GM19328 (cell line): ENCODE measurements around the gene OSBP.

Experiments used
- ATAC-seq: cut with Tn5 transposase; IDR thresholded peaks from one replicate; pipeline ENCODE4 v1.9.1; 2021; ENCODE audit warnings: mild to moderate bottlenecking, moderate library complexity; ENCODE audit not compliant: unreplicated experiment

Gene OSBP

GRCh38 chr11:59610289-59610688 is 5.3 kb downstream of the OSBP start:
- ATAC-seq = no peak

- ATAC-seq = no peak
Measured at GRCh38 chr11:59607703-59608454, 7.7 kb downstream of the OSBP start.

GRCh38 chr11:59602432-59602831 is 13.1 kb downstream of the OSBP start:
- ATAC-seq = no peak

DNA sequence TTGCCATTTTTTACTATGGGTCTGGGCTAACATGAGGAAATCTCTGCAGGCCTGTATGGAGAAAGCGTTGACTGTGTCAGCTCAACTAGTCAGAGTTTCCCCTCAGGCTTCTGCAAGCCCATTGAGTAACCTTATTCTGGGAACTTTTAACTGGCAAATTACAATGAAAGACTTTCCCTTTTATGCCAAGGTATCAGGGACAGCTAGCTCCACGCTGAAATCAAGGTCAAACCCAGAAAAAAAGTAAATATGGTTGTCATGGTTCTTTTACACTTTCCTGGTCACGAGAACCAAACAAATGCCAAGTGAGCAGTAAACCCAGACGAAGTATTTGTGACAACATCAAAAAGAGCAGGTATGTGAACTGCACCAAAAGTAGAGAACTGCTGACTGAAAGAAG is 13.8 kb downstream of the OSBP start:
- no peak for ATAC-seq

DNA sequence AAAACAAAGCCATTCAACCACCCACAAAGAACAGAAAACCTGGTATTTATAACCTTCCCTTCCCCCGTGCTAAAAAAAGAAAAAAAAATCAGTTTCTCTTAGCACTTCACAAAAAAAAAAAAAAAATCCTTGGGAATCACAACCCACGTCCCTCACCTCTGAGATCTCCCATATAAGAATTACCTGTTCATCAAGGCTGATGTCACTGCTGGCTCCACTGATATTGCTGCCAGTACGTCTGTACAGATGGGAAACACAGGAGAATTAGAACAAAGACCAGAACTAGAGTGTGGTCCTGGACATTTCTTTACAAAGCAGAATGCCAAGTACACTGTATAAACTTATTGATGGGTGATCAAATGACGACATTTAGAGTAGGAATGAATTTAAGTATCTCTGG is 14.9 kb downstream of the OSBP start:
- no peak for ATAC-seq

DNA sequence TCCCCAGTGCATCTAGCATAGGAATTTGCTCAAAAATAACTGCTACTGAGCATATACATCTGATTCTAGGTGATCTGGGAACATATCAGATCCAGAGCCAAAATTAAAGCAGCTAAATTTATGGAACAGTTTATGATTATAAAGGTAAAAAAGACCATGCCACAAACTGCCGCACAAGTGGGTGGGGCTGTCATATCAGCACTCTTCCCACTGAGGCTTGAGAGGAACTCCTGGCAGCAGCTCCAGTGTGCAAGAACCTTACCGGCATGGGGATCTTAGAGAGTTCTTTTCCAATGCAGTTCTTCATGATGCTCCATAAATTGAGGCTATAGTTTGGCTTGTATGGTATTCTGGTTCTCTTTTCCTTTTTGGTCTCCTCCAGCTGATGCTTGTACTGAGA is 15.3 kb downstream of the OSBP start:
- no peak for ATAC-seq

DNA sequence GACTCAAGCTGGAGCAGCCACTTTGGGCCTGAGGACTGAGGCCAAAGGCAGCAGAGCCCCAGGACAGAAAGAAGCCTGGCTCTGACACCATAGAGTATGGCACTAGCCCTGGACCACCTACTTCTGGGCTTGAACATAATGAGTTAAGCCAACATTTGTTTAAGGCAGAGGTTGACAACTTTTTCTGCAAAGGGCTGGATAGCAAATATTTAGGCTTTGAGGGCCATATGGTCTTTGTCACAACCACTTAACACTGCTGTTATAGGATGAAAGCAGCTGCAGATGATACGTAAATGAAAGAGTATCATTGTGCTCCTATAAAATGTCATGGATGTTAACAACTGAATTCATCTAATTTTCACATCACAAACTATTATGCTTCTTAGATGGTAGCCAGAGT is 16.6 kb downstream of the OSBP start:
- ATAC-seq = no peak

GRCh38 chr11:59584294-59584693 is 31.3 kb downstream of the OSBP start:
- ATAC-seq = no peak

DNA sequence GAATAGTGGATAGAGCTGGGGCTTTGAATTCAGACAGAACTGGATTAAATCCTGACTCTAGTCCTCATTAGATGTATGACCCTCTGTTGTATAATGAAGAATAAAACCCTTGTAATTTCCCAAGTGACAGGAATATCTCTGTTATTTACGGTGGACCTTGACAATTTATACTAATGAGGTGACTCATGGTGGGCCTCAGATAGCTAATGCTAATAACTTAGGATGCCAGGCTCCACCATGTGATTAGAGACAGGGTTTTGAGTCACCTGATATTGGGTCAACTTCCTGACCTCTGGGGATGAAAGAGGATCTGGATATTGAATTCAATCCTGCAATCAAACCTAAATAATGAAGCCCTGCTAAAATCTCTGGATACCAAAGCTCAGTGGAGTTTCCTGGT is 33.6 kb downstream of the OSBP start:
- ATAC-seq = no peak

DNA sequence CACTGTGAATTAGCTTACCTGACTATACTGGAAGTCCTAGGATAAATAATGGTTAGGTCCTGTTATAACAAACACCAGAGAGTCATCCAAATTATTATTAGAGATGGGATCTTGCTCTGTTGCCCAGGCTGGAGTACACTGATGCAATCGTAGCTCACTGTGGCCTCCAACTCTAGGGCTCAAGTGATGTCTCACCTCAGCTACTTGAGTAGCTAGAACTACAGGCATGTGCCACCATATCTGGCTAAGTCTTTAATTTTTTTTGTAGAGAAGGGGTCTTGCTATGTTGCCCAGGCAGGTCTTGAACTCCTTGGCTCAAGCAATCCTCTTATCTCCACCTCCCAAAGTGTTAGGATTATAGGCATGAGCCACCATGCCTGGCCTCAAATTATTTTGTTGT is 37.2 kb downstream of the OSBP start:
- no peak for ATAC-seq

- ATAC-seq = no peak
Measured at GRCh38 chr11:59575505-59575904, 40.1 kb downstream of the OSBP start.

- ATAC-seq = no peak
Measured at GRCh38 chr11:59574932-59575502, 40.6 kb downstream of the OSBP start.

- no peak for ATAC-seq
Measured at GRCh38 chr11:59574467-59574866, 41.1 kb downstream of the OSBP start.

GRCh38 chr11:59573216-59573615 is 42.4 kb downstream of the OSBP start:
- no peak for ATAC-seq

DNA sequence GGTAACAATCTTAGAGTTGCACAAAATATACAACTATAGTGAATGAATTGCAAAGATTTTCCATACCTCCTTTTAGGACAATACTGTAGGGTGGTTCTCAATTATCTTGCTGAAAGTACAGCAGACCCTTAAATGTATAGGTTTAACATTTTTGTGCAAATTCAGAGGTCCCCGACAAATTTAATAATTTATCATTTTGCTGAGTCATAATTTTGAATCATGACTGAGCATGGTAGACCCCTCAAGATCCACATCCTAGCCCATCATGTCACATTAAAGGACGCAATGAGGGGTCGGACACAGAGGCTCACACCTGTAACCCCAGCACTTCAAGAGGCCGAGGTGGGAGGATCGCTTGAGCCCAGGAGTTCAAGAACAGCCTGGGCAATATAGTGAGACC is 43.5 kb downstream of the OSBP start:
- no peak for ATAC-seq

- ATAC-seq = no peak
Measured at GRCh38 chr11:59562292-59562691, 53.3 kb downstream of the OSBP start.

- no peak for ATAC-seq
Measured at GRCh38 chr11:59560702-59561473, 54.7 kb downstream of the OSBP start.

GRCh38 chr11:59560290-59560701 is 55.3 kb downstream of the OSBP start:
- ATAC-seq = no peak

DNA sequence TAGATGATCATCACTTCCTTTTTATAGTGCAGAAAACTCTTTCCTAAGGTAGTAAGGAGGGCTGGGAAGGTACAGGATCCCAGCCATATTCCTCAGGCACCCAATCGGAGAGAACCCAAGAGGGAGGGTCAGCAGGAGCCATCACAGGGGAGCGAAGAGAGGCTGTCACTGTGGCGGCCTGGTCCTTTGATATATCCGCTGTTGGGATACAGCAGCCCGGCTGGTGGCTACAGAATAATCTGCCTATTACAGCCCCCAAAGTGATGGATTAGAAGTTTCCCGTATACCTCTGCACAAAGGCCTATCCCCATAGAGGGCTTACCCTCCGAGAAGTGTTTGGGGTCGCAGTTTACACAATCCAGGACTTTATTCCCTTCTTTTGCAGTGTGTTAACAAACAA is 55.7 kb downstream of the OSBP start:
- no peak for ATAC-seq

DNA sequence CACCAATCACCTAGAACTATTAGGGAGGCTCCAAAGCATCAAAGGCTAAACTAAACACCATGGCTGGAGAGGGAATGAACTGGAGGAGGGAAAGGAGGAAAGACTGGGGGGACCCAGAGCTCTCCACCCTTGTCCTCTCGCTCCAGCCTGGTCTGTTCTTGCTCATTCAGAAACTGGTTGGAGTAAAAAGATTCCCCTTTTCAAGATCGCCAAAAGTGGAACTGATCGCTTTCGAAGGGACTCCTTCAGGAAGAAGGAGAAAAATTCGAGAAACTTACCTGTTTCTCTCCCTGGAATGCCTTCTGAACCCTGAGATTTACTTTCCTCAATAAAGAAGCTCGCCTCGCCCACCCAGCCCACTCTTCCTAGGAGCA is 57.3 kb downstream of the OSBP start:
- ATAC-seq = no peak

DNA sequence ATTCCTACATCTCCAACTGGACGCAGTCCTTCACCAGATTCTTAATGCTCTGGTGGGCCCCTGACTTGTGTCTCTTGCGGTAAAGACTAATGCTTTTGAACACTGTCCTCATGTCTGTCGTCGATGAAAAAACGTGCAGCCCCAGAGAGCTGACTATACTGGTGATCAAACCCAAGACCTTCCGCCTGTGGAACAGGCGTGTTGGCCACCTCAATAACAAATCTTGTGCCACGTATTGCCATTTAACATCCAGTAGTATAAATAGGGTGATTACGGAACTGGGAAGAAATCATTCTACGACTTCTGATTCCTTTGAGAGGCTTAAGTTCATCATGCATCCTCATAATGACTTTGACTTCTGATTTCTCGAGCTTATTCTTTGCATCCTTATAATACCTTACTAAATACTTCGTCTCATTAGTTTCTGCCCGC is 58.6 kb downstream of the OSBP start:
- peak; percentile 7 for ATAC-seq
